Parietal lobe (tissue), 2 donors: Measurements from ENCODE around the gene TPST2. TPM values are rescaled to one million over a fixed set of nuclear protein-coding genes. Genes with fewer than 3 reads are reported as not detected.

Experiments
- small RNA-seq: library from RNA; depleted of rRNA; stranded (forward); fragments of <200 nt; gene quantifications from one replicate; pipeline ENCODE3, GENCODE V24; 2014; ENCODE audit warnings: low replicate concordance
- total RNA-seq: library from RNA; depleted of rRNA; stranded (reverse); fragments of >200 nt; gene quantifications from one replicate; pipeline ENCODE4 v1.2.3, GENCODE V29; 2014

TPST2 gene
- total RNA-seq: 19.4 TPM

DNA sequence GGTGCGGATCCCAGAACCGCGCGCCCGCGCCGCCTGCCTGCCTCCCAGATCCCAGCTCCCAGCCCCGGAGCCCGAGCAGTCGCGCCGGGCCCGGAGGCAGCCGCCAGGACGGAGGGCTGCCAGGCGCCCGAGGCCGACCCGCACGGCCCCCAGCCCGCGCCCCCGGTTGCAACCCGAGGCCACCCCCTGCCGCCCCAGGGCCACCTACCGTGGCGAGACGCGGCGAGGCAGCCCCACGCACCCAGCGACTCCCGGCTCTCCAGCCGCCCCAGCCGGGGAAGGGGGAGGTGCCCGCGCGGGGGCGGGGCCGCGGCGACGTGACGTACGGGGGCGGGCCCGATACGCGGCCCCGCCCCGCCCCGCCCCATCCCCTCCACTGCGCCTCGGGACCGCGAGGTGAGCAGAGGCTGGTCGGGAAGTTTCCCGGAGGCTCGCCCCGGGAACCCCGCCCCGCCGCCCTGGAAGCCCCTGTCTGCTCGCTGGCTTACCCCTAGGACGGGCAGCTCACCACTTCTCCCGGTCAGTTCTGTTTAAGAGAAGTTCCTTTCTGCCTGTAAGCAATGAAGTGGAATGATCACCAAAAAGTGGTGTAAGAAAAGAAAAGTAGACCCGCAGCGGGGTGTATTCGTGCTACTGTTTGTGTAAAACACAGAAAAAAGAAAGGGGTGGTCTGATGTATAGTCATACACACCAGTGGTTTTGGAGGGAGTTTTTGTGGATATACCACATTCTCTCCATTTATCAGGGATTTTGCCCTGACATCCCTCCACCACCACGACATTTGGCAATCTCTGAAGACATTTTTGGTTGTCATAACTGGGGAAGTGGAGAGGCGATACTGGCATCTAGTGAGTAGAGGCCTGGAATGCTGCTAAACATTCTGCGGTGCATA, at the start of gene TPST2:
Gene TPST2 (minus strand): TSS at position 288 of the 892 bp plus-strand sequence. CDS start 48,502 bp downstream, outside the sequence.

DNA sequence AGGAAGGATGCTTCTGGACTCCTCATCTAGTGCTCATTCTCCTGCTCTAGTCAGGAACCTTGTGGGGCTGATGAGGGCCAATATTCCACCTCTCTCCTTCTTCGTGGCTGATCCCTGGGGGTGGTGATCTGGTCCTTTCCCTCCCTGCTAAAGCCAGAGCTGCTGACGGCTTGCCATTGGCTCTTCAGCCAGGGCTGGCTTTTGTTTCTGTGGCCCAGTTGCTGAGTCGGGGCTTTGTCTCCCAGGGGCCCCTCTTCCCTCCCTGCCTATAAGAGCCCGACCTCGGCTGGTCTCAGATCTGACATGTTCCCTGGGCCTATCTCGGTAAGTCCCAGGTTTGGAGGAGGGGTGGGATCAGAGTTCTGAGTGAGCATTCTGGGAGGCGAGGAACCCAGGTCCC, 31.7 kb upstream of the TPST2 start, which contains the start of gene CRYBA4:
Gene CRYBA4 (plus strand): TSS at position 301 of the 400 bp plus-strand sequence. CDS start 634 bp downstream, outside the sequence.

DNA sequence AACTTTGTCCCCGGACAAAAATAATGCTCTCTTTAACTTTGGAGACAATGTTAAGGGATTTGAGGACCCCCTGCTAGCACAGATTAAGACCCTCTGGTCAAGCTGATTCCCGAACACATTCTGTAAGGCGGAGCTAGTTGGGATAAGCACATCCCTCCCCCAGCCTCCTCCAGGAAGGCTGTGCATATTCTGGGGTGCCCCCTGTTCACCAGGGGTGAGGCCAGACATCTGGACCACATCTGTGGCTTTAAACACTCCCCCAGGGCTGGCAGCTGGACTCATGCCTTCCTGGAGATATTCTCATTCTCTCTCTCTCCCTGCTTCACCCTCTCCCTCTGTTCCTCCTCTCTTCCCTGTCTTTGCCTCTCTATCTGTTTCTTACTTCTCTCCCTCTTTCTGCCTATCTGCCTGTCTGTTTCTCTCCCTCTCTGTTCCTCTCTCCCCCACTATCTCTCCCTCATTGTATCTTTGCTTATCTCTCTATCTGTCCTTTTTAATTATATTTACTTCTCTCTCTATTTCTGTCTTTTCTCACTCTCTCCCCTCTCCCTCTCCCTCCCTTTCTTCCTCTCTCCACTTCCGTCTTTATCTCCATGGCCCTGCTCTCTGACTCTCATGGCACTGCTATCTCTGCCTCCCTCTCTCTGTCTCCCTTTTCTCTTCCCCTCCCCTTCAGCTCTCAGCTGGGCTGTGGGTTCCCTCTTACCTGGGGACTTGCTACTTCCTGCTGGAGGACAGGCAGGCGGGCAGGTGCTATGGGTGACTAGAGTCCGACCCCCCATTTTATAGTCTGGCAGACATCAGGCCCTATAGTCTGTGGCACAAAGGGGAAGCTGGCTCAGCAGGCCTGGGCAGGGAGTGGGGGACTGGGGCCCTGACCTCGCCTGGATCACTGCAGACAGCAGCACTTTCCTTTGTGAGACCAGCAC, 27.6 kb upstream of the TPST2 start, which contains the start of gene CRYBB1:
Gene CRYBB1 (minus strand): TSS at position 757 of the 929 bp plus-strand sequence. CDS start 1,708 bp downstream, outside the sequence.

DNA sequence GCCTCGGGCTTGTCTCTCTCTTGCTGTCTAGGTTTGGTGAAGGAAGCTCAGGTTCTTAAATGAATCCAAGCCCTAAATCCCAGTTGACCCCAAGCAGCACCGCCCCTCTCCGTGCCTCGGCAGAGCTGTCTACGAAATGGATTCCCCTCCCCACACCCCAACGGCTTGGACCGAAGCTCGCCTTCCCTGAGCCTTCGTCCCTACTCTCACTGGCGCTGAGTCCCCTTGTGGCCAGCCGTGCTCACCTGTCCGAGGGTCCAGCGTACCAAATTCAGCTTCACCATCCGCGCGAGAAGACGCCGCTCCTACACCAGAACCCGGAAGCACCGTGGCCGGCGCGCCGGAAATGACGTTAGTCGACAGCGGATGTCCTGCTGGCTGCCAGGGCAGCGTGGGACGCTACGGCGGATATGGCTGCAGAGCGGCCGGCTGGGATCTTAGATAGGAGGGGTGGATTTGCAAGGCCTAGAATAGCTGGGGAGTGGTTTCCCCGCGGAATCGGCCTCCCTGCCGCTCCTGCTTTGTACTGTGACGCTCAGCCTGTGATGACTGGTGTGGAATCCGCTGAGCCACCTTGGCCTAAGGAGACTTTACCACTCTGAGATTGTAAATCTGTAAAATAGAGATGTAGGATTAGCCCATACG, 77.7 kb downstream of the TPST2 start, which contains the start of gene TFIP11:
Gene TFIP11 (minus strand): TSS at position 325 of the 645 bp plus-strand sequence. CDS start 2,201 bp downstream, outside the sequence.

DNA sequence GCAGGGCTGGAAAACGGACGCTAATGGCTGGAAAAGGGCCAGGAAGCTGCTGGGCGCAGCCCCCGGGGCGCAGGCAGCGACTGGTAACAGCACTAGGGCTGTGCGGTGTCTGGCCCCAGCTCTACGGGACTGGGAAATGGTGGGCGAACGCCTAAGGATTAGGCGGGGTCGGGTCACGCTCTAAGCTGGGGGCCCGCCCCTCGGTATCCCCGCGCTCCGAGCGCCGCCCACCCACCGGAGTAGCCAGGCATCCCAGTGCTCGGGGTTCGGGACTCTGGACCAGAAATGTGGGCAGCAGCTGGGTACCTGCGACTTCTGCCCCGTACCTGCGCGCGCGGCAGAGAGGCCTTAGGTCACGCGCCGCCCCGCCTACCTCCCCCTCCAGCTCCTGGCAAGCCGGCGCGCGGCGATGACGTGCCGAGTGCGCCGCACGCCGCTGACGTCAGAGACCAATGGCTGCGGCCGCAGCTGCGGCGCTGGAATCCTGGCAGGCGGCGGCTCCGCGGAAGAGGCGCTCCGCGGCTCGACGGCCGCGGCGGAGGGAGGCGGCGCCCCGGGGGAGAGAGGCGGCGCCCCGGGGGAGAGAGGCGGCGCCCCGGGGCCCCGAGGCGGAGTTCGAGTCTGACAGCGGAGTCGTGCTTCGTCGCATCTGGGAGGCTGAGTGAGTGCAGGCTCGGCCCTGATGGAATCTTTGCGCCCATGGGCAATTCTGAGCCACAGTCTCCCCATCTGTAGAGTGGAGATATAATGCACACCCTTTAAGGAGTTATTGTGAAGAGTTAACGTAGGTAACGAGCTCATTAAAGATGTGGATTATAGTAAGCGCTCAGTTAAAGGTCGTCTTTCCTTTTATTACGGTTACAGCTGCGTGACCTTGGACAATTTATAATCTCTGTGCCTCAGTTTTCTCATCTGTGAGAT, 106.2 kb downstream of the TPST2 start, which contains the start of the genes HPS4 and SRRD:
Gene HPS4 (minus strand): TSS at position 345 of the 921 bp plus-strand sequence. CDS start 2,021 bp downstream, outside the sequence.
Gene SRRD (plus strand): TSS at position 439 of the 921 bp plus-strand sequence. CDS start 14 bp downstream, at position 453.

Small RNA genes lying within 50 kb of the gene (small RNA-seq; reads per million reads assigned to genes)
- gene MIR548J: 0.21 reads per million

Other genes starting within 250 kb of the TPST2 start
- 12.2 TPM for gene ASPHD2, start 160.9 kb downstream of the TPST2 start, total RNA-seq
- gene HPS4, start 106.3 kb downstream of the TPST2 start, total RNA-seq: 53.5 TPM
- 16.9 TPM for gene SRRD, start 106.3 kb downstream of the TPST2 start, total RNA-seq
- gene TFIP11, start 77.7 kb downstream of the TPST2 start, total RNA-seq: 51.0 TPM
- 0.94 TPM for gene CRYBB1, start 27.9 kb upstream of the TPST2 start, total RNA-seq
- not detected for gene CRYBA4, start 31.8 kb upstream of the TPST2 start, total RNA-seq
- gene MIAT, start 67.5 kb upstream of the TPST2 start, total RNA-seq: 490 TPM